Cardiac septum (tissue), 1 donor: ENCODE measurements around the gene LIME1. TPM values are rescaled to one million over a fixed set of nuclear protein-coding genes. Genes with fewer than 3 reads are reported as not detected.
"Not testable (repeated sequence)": the region's sequence is repeated elsewhere in the genome, so short reads cannot be mapped to it uniquely, and the experiment has no call there.

Source experiments
- DNase-seq: peaks from one replicate; pipeline ENCODE4 v3.0.0-alpha.2; 2020; ENCODE audit warnings: low spot score
- intact Hi-C: fragments of 100-400 bp; cut with DNase I; formaldehyde crosslinking; loops from one replicate; pipeline ENCODE4 v1.14.0; 2022
- total RNA-seq: library from RNA; stranded (reverse); fragmentation: NEBNext Ultra II Directional; extraction: Animal tissue kit (Norgen Biotek cat#: 25700); gene quantifications from one replicate; pipeline ENCODE4 v1.2.1, GENCODE V29; 2021
- donor health status: DM: no; HTN: no; CAD: no.

The LIME1 gene
- total RNA-seq, 1 donor from 2014 or later, result 5.0 TPM

DNA sequence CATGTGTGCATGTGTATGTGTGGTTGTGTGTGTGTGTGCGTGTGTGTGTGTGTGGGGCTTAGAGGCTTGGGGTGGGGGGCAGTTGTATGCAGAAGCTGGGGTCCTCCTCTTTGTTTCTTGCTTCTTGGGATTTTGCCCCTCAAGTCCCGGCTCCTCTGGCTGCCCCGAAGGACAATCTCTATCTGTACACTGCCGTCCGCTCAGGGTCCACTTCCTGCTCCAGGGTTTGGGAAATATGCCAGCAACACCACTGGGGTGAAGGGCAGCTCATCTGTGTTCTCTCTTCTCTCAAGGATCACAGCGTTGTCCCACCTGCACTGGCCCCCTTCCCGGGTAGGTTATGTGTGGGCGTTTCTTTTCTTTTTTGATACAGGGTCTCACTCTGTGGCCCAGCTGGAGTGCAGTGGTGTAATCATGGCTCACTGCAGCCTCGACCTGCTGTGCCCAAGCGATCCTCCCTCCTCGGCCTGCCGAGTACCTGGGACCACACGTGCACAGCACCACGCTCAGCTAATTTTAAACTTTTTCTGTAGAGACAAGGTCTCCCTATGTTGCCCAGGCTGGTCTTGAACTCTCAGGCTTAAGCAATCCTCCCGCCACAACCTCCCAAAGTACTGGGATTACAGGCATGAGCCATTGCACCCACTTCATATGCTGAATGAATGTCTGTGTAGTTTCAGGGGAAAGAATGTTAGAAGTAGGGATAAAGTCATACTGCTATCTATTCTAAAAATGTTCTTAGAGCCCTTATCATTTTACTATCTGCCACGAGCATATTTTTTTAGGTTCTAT, 28.8 kb downstream of the LIME1 start:
- no peak for DNase-seq
- intact Hi-C loops, result no loop called here

DNA sequence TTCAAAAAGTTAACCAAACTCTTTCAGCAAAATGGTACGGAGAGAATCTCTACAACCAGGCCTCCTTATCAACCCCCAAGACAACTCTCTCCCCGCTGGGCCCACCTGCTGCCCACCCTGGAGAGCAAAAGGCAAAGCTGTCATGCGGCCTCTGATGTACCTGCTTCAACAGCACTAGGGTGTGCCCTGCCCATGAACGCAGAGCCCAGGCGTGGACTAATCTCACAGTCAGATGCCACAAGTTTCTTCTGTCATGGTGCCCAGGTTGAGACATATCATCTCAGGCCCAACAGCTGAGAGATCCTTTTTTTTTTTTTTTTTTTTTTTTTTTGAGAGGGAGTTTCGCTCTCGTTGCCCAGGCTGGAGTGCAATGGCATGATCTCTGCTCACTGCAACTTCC, 29.4 kb downstream of the LIME1 start:
- DNase-seq, result no peak
- intact Hi-C loops, result no loop called here

DNA sequence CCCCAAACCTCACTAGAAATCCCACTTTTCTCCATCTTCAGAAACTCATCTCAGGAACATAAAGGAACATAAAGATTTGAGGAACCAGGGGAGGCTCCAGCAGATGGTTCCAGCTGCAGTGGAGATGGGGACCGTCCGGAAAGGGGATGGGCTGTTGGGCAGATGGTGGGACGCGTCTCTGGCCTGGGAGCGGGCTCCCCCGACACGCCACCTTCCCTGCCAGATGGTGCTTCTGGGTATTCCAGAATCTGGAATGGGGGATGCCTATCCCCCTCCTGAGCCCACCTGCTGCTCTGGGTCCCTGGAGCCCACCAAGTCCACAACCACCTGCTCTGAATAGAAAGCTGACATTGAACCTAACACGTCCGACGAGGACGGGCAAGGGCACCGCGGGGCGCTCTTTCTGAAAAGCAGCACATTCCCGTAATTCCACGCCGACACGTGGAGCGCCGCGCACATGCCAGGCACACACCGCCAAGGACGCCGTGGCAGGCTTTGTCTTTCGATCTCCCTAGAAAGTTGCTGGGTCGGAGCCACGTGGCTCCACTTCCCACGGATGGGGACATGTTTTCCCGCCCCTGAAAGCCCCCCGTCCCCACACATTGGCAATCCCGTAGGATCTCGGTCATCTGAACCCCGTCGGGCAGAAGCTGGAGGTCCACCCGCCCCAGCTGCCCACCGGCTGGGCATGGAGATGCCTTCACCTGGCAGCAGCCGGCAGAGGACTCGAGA, 30.4 kb downstream of the LIME1 start:
- DNase-seq, result no peak
- intact Hi-C loops, result no loop called here

DNA sequence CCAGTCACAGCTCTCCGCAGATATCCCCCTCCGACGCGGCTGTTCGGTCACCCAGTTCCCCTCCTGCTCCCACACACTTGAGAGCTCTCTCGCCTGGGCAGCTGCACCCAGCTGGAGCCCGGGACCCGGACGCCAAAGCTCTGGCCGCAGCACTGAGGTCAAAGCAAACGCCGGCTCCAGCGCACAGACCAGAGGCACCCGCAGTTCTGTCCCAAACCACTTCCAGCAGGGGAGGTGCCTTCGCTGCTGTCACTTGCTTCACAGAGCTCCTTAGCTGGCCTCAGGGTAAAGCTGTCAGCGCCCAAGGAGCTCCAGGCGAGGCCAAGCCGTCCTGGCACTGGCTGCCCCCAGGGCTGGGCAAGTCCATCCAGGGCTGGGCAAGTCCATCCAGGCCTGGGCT, 31.0 kb downstream of the LIME1 start:
- intact Hi-C loops, result no loop called here
- DNase-seq, result no peak

DNA sequence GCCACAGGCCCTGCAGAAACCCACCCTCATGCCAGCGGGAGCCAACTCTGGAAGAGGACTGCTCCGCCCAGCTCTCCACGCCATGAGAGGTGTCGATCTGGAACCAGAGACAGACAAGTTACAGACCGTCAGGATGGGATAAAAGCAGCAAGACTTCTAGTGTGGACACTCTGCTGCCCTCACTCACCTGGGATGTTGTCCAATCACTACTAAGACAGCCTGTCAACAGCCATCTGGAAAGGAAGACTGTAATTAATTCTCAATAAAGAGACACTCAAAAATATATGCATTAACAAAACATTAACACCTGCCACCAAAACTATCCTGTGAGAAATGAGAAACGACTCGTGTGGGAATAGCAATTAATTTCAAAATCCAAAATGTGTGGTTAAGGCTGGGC, 31.4 kb downstream of the LIME1 start:
- intact Hi-C loops, result no loop called here
- DNase-seq, result no peak

DNA sequence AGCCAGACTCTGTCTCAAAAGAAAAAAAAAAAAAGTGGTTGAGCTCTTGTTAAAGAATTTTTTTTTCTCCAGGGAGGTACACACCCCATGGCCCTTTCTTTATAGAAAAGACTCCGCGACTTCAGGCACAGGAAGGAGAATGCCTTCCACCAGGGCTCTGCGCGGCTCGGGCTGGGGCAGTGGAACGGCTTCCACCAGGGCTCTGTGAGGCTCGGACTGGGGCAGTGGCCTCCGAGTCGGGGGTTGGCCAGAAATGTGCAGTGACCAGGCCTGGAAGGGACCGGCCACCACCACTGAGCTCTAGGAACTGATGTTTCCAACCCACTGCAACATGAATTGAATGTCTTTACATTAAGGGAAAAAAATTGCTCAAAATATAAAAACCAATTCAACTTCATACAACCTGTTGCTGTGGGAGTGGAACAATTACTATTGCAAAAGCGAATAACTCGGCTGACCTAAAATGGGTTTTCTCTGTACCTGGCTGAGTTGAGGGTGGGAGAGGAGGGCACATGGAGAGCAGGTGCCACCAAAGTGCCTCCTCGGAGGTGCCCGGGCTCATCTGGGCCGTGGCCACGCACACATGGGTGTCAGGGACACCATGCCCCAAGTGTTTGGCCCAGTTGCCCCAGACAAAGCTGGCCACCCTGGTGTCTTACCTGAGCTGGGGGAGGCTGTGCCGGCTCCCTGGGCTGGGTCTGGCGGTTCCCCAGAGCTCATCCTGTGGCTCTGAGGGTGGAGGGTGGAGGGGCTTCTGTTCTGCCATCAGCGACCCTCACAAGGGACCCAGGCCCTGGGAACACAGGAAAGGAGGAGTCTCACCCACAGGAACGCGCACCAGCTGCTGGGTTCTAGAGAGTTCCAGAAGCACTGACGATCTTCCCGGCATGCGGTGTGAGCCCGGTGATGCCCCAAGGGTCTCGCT, 32.4 kb downstream of the LIME1 start:
- intact Hi-C loops, result no loop called here
- DNase-seq, result no peak

DNA sequence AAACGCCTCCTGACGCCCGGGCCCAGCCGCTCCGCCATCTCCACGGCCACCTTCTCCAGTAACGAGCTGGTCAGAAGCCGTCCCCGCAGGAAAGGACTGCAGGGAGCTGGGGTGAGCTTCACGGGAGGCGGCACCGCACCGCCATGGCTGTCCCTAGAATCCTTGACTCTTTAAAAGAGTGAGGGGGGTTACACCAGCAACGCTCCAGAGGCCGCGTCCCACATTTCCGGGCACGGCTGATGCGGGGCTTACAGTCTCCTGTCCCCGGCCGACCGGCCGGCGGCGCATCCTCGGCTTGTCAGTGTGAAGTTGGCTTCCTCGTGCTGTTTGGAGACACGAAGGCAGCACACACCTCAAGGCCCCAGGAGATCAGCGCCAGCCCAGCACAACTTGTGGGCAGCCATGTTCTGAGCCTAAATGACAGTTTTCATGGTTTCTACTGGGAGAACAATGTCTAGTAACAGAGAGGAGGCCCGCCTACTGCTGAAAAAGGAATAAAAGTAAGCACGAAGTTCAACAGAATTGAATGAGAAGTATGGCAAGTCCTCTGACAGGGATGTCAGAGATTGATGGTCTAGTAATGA, 33.5 kb downstream of the LIME1 start:
- intact Hi-C loops, result no loop called here
- no peak for DNase-seq

DNA sequence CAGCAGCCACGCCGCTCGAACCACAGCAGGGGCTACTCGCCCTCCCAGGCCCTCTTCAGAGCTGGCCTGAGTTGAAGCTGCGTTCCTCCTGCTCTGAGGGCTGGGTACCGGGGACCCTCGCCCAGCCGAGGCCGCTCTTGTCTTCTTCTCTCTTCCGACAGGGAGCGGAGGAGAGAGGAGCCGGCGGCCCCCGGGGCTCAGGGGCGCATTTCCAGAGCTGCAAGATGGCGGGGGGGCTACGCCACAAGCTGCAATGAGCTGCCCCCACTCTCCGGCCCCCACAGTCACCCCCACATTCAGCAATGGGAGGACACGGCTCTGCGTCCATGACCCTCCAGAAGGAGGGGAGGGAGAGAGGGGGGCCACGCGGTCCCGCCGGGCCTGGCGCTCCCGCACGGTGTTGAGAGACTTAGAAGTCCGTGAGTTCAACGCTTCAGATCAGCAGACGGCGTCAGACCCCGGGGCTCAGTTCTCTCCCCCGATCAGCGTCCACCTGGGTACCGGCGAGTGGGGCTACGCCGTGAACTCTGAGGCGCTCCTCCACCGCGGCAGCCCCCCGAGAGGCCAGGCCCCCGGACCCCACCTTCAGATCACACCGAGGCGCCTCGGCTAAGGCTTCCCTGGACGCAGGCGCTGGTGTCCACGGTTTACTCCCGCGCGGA, 34.7 kb downstream of the LIME1 start:
- DNase-seq, result no peak
- intact Hi-C loops, result no loop called here

DNA sequence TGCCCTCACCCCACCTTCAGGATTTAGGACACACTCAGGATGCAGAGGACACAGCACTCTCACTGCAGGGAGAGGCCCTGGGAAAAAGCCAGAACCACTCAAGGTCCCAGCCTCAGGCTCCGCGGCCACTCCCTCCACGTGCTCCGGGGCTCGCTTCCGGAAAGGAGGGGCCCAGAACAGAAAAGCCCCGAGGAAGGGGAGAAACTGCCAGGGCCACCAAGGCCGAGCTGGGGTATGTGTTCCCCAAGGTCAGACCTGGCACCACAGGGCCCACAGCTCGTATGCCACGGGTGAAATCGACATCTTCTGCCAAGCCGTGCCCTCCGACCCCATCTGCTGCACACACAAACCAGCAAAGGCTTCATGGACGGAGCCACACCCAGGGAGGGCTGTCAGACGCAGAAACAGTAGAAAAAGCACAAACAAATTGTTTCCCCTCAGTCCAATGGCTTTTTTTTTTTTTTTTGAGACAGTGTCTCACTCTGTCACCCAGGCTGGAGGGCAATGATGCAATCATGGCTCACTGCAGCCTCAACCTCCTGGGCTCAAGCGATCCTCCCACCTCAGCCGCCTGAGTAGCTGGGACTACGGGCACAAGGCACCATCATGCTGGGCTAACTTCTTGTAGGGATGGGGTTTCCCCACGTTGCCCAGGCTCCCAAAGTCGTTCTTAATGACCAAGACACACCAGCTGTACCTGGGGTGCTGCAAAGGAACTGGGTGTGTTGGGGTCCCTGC, 36.5 kb downstream of the LIME1 start:
- DNase-seq, result no peak
- intact Hi-C loops, result no loop called here

DNA sequence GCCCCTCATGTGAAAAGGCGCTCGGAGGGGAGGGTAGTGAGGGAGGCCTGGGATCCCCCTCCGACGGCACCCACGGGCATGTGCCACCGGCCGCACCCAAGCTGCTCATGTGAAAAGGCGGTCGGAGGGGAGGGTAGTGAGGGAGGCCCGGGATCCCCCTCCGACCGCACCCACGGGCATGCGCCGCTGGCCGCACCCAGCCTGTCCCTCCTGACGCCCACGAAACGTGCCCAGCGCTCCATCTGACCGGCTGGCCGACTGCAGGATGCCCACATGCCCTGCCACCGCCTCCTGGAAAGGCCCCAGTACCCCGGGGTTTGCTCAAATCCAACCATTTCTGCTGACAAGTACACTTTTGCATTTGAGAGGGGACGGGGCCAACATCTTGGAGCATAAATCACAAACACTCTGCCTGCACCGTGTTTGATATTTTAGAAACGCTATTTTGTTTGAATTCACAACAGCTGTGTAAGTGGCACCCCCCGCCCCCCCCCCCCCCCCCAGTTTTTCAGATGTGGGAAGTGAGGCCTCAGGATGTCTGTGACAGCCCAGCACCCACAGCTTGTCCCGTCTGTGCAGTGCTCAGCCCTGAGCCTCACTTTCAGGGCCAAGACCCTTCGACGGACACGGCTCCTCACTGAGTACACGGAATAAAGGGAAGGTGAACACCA, 37.2 kb downstream of the LIME1 start:
- no peak for DNase-seq
- intact Hi-C loops, result no loop called here

DNA sequence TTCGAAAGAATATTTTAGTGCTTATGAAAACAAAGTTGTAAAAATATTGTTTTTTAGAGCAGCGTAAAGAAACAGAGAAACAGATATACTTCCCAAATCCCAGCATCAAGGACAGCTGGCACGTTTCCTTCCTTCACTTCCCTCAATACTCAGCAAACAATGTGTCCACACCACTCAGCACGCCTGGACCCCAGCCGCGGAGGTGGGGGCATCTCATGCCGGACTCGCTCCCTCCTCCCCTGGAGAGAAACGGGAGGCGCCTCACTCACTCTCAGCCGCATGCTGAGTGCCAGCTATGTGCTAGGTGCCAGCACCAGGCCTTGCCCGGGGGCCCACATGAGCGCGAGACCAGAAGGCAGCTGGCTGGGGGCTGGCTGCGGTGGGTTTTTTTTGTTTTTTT, 37.8 kb downstream of the LIME1 start:
- DNase-seq, result no peak
- intact Hi-C loops, result no loop called here

DNA sequence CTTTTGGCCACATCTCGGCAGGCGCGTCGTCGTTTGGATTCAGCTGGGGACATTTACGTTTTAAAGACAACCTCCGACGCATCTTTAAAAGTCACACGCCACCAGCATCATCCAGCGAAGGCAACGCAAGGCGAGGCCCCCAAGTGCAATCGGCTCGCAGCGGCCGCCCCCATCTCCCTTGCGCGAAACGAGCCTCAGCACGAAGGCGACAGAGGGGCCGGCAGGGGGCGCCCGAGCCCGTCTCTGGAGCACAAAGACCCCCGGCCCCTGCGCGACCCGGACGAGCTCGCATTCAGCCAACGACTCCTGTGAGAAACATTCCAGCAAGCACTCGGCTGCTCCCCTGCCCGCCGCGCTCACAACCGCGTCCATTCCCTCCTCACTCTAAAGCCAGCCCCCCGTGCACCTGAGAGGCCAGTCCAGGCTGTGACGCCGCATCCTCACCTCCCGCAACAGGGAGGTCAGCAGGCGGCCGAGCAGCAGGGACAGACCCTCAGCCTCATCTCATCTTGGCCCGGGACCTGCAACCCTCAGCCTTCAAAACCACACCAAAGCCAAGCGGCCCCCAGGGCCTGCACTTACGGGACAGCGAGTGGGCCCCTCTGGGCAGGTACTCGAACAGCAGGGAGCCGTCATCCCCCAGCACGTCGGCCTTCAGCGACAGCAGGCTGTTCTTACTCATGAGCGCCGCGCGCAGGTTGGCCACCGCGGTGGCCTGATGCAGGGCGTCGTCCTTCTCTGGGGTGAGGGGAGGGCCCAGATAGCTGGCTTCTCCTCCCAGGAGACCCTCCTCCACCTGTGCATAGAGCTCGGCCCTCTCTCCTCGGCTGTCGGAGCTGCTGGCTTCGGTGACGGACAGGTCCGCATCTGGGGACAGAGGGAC, 38.9 kb downstream of the LIME1 start:
- intact Hi-C loops, result no loop called here
- DNase-seq, result no peak

DNA sequence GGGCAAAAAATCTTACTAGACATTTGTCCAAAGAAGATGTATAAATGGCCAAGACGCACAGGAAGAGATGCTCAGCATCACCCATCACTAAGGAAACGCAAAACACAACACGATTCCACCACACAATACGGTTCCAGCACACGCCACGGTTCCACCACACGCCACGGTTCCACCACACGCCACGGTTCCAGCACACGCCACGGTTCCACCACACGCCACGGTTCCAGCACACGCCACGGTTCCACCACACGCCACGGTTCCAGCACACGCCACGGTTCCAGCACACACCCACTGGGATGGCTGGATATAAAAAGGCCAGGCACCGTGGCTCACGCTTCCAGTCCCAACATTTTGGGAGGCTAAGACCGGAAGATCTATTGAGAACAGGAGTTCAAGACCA, 40.4 kb downstream of the LIME1 start:
- intact Hi-C loops, DNase-seq: not testable (repeated sequence)

DNA sequence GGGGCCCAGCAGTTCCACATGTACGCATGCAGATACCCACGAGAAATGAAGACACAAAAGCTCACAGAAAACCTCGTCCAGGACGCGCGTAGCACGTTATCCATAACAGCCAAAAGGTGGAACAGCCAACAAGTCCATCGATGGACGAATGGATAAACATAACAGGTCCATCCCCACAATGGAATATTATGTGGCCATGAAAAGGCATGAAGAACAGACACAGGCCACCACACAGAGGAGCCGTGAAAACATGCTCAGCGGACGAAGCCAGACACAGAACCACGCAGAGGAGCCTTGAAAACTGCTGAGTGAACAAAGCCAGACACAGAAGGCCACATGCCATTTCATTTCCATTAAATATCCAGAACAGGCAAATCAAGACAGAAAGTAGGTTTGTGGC, 41.1 kb downstream of the LIME1 start:
- intact Hi-C loops, result no loop called here
- no peak for DNase-seq

DNA sequence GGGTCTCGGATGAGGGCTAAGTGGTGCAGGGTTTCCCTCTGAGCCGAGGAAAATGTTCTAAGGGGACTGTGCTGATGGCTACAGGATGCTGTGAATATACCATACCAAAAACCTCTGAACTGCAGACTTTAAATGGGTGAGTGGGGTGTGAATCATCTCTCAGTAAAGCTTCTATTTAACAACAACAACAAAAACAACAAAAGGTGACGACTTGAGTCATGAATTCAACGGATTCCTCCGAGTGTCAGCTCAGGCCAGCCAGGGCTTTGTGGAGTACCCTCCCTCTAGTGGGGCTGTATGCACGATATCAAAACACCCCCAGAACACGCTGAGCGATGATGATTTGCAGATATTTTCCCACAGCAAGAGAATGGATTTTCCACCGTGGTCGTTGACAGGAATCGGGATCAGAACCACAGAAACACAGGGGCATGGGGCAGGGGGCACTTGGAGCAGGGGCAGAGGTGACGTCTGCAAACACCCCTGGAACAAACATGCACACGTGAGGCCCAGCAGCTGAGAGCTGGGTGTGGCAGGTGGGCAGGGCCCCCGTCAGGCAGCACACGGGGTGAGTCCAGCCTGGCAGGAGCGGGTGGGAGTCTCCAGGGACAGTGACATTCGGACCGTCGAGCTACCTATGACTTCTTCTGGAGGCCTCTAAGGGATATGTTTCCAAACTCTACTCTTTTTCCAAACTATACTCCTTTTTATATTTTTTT, 41.7 kb downstream of the LIME1 start:
- DNase-seq, result no peak
- intact Hi-C loops, result no loop called here

DNA sequence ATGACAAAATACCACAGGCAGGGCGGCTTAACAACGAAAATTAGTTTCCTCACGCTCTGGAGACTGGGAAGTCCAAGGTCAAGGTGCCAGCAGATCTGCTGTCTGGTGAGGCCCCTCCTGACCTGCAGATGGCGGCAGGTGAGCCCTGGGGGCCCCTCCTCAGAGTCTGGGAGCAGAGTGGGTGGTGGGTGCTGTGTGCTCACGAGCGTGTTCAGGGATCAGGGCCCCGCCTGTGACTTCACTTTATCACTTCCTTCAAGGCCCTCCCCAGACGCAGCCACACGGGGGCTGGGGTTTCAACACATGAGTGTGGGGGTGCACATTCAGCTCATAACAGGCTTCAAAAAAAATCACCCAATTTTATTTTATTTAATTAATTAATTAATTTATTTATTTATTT, 42.4 kb downstream of the LIME1 start:
- intact Hi-C loops, result no loop called here
- no peak for DNase-seq

DNA sequence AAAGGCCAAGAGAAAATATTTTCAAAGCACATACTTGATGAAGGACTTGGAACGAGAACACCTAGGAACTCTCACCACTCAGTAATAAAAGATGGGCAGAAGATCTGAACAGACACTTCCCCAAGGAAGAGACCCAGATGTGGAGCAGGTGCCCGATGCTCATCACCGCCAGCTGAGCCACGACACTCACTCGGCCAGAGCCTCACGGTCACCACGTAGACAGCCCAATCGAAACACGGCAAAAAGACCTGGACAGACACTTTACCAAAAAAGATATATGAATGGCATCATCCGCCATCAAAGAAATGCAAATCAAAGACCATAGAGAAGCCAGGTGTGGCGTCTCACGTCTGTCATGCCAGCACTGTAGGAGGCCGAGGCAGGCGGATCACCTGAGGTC, 44.7 kb downstream of the LIME1 start:
- intact Hi-C loops, result loop anchor here (10.0 kb wide), 1 partner anchor 194 kb away; the partner anchor contains the start of gene SAMD10
- DNase-seq, result no peak
